Activated CD8-positive, alpha-beta memory T cell treated with anti-CD3 and anti-CD28 coated beads, Interleukin-2, amount 50 U/mL, for 1 hour (primary cell): ENCODE measurements around the gene SLC9A9.
"Not testable (repeated sequence)": the region's sequence is repeated elsewhere in the genome, so short reads cannot be mapped to it uniquely, and the experiment has no call there.

Source experiments
- DNase-seq: peaks from one replicate; pipeline ENCODE4 v3.0.0-alpha.2; 2020; ENCODE audit errors: extremely low read depth

SLC9A9 gene

DNA sequence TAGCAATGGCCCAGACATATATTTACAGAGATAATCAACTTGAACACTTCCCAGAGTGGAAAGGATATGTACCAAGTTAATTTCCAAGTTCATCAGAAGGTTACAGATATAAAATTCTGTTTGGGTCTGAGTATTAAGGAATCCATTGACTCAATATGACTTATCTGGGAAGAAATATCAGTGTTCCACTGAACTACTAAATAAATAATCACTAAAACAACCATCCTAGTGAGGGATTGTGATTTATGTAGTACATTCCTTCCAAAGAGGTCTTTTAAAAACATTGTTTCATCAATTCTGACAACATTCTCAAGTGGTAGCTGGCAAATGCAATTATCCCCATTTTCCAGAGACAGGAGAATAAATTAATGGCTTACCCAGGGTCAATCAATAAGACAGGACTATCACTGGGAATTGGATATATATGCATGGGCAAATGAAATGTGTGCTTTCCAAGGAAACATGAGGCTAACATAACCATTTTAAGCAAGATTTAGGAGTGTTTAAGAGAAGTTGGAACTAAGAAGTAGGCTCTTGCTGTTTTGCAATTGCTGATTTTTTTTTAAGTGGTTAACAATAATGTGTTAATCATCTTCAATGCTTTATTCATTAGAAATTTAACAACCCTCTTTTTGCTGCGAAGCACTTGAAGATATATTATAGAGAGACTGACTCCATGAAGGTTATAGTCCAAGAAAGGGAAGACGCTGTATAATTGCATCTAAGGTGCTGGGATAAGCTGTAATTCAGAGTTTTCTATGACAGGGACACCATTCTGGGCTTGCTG is 37.9 kb downstream of the SLC9A9 start:
- no peak for DNase-seq

DNA sequence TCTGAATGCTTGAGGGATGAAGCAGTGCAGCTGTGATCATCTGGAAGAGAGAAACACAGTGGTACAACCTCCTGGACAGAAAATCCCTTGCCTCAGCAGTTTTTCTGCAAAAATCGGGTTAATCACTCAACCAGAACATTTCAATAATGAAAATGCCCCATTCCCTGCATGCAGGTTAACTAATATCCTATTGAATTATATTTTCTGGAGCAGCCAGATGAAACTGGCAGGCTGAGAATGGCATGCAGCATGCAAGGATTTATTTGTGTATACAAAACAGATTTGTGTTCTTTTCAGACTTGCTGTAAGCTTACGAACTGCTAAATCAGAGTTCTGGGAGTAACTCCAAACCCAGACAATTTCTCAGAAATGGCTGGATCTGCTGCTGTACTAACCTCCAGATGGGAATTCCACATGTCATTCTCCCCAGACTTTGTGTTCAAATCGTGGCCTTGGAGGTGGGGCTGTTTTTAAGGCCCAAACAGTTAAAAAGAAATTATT is 39.1 kb downstream of the SLC9A9 start:
- no peak for DNase-seq

DNA sequence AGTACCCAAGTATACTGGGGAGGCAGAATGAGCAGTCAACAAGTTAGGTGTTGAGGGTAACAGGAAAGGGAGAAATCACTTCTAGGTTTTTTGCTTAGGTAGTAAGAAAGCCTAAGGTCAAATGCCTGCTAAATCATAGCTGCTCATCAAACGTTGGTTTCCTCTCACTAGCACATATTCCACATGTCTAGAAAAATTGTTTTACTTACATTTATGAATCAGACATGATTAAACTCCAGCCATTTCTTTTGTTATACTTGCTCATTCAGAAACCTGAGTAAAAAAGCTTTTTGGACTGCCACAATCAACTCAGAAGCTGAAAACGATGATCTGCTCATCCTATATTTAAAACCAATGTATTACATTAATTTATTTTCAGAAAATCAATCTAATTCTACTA is 40.2 kb downstream of the SLC9A9 start:
- no peak for DNase-seq

DNA sequence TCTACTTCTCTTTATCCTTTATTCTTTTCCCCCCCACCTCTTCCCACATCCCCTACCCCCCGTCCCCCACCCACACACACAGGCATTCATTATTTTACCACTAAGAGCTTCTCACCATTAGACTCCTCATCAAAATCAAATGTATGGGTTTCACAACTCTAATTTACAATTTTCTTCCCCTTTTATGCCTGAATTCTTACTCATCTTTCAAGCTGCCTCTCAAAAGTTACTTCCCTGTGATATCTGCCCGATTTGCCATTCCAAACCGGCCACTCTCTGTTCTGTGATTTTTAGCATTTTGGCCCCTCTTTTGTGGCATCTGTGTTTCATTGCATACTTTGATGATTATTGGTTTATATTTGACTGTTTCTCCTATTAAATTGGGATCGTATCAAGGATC is 42.2 kb downstream of the SLC9A9 start:
- no peak for DNase-seq

DNA sequence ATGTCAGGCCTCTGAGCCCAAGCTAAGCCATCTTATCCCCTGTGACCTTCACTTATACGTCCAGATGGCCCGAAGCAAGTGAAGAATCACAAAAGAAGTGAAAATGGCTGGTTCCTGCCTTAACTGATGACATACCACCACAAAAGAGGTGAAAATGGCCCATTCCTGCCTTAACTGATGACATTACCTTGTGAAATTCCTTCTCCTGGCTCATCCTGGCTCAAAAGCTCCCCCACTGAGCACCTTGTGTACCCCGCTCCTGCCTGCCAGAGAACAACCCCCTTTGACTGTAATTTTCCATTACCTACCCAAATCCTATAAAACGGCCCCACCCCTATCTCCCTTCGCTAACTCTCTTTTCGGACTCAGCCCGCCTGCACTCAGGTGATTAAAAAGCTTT is 42.8 kb downstream of the SLC9A9 start:
- not testable (repeated sequence) for DNase-seq

DNA sequence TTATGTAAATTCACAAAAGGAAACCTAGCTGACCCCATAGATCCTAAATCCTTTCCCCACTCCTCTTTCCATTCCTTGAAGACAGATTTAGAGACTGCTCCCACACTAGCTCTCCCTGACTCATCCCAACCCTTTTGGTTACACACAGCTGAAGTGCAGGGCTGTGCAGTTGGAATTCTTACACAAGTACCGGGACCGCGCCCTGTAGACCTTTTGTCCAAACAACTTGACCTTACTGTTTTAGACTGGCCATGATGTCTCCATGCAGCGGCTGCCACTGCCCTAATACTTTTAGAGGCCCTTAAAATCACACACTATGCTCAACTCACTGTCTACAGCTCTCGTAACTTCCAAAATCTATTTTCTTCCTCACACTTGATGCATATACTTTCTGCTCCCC is 47.2 kb downstream of the SLC9A9 start:
- not testable (repeated sequence) for DNase-seq

DNA sequence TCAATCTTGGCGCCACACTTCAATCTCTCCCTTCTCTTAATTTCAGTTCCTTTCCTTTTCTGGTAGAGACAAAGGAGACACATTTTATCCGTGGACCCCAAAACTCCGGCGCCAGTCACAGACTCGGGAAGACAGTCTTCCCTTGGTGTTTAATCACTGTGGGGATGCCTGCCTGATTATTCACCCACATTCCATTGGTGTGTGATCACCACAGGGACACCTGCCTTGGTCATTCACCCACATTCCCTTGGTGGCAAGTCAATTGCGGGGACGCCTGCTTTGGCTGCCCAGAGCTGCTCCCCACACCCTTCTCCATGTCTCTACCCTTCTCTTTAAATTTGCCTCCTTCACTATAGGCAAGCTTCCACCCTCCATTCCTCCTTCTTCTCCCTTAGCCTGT is 50.1 kb downstream of the SLC9A9 start:
- DNase-seq = not testable (repeated sequence)

DNA sequence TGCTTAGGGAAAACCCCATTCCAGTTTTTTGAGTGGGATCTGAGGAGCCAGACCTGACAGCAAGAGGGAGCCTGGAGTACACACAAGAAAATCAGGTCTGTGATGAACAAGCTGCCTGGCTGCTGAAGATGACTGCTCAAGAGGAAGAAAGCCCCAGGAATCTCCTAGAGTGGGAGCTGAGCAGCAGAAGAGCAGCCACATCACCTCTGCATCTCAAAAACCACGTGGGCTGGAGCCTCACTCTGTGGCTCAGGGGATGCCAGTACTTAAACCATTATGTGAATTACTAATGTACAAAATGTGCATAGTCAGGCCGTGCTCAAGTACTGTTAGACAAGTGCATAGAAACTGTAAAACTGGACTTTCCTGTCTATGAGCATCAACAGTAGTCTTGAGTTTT is 52.4 kb downstream of the SLC9A9 start:
- DNase-seq = no peak

DNA sequence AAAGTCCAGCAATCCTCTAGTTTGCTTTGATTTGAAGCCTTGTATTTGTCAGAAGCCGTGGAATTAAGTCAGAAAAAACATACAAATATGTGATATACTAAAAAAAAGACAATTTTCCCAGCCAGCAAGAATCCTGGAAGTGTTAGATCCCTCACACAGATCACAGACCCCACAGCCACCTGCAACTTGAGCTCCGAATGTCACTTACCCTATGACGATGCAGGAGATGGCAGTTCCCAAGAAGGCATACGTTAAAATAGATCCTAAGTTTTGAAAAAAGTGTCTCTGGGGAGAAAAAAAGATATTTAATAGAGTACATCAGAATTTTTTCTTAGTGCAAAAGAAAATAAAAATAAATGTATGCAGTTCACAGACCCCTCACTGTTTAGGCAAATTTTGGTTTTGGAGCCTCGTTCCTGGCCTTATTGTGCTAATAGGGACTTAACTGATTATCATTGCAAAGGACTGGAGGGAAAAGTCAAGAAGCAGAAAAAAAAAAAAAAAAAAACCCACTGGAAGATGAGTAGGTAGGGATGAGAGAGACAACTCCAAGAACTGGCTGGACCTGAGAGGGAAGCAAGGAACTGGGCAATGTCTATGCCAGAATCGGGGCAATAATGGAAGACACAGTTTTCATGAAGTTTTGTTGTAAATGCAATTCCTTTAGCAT is 53.3 kb downstream of the SLC9A9 start:
- no peak for DNase-seq

DNA sequence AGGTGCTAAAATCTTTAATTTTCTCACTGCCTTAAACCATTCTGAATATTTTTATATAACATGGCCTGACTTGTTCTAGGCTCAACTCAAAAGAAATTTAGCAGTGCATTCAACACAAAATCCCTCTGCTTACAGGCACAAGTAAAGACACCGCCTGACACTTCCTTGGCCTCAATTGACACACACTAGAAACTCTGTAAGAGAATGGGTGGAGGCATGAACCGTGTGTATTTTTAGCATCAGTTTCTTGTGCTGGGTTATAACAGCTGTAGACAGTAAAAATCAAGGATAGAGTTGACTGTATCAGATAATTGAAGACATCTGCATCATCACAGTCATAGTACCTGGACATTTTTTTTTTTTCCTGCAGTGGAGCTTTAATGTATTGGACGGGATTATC is 54.3 kb downstream of the SLC9A9 start:
- no peak for DNase-seq

DNA sequence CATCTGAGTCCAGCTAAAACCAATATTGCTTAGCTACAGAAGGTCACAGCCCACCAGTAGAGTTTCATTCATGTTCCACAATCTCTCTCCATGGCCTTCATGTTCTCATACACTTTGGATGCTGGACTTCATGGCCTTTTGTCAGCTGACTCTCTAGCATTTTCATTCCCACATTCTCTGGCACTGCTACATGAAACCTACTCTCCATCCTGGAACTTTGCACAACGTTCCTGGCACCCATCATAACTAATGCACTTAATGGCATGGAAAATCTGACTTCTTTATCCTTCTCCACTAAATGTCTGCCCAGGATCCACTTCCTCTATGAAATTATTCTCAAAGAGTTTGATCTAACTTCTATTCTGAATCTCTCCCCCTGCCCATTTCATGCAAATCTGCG is 56.9 kb downstream of the SLC9A9 start:
- DNase-seq = no peak

DNA sequence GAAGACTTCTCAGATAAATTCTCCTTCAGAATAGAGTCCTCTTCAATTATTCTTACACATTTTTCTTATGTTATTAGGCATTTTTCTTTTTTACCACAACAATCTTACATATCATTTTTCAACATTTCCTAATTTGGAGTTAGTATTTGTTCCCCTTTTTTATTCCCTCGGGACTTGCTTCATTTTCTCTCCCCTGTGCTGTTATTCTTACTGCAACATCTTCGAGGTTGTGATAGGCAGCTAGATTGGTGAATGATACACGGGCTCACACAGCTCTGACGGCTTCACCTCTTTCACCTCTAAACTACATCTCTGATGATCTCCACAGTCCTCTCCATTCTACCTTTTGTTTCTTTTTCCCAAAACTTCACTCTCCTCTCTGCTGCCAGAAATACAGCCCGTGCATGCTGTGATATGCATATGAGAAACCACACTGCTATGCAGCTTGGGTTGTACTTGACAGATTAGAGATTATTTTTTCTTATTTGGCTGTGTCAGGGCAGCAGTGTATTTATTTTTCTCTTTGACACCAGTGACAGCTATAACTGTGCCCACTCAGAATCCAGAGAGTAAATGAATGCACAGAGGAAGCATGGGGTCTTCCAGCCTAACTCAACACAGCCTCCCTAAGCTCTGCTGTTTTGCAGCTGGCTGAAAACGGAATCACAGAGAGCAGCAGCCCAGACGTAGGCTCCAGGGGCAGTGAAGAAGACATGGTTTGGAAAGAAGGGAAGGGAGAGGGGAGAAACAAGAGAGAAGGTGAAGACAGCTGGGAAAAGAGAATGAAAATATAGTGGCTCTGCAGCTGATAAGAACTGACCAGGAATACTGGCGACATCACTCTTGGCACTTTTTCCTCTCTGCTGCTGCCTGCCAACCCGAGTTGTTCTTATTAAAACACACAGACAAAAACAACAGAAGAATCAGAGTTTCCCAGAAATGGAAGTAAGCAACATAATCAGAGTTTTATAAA is 61.8 kb downstream of the SLC9A9 start:
- DNase-seq = no peak

DNA sequence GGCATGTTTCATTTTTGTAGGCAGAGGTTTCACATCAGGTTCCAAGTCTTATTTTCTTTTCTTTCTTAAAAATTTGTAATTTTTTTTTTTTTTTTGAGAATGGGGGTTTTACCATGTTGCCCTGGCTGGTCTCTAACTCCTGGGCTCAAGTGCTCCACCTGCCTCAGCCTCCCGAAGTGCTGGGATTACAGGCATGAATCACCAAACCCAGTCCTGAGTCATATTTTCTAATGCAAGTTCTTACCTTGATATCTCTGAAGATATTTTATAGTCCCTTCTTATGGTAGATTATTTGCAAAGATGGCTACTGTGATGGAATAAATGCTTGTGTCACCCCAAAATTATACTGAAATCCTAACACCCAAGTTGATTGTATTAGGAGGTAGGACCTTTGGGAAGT is 63.8 kb downstream of the SLC9A9 start:
- no peak for DNase-seq

DNA sequence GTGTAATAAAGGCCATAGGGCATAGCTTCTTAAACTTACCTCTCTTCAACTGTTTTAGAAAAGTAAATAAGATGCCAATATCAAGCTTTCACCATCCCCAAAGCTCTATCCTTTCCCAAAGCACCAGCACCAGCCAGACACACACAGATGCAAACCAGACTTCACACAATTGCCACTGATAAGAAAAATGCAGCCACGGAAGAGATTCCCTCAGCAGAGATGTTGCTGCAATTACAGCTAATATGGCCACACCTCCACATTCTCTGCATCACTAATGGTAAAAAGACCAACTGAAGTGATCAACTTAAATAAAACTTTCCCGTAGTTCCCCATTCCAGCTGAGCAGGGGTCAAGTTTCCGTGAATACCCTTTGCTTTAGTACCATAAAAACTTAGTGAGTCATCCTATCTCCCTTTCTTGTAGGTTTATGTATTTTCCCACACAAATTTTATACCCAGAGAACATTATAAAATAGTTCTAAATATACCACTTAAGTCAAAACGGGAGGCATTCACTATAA is 64.4 kb downstream of the SLC9A9 start:
- no peak for DNase-seq

DNA sequence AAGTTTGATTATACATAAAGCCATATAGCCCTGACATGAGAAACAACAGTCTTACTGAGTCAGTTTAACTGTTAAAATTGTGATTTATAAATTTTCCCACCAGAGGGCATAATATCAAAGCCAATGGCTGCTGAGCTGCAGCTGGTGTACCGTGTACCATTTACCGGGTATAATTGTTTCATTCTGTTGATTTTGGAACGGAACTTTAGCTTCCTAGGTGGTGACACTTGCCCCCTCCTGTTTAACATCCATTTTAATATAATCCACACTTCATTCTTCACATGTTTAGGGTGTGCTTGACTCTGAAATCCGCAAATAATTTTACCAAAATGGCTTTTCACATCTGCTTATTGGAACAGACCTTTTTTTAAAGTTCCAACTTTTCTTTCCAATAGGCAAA is 72.8 kb downstream of the SLC9A9 start:
- DNase-seq = no peak

DNA sequence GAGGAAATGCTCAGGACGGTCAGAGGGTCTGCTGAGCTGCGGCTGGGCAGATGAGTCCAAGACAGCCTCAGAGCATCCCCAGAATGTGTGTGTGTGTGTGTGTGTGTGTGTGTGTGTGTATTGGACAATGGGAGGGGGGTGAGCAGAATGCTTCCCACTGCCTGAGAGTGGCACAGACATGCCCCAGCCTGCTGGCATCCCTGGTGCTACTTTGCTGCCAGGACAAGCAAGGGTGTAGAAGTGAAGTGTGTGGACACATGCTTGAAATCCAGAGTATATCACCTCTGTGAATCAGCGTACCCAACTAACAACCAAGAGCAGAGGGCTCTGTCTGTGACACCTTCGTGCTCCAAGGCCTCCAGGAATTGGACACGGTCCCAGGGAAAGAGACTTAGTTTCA is 76.3 kb downstream of the SLC9A9 start:
- no peak for DNase-seq

DNA sequence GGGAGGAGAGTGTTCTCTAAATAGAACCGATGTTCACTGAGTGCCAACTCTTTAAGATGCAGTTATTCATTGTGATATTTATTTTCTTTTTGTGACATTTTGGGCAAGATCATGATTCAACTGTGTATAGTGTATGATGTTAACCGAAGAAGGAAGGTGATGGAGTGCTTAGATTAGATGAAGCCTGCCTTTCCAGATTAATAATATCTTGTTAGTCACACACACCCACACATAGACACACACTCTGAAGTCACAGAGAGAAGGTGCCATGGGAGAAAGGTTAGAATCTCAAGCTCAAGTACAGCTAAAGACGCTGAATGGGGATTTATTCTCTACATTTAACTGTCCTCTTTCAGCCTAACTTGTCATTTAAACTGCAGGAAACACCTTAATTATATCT is 77.0 kb downstream of the SLC9A9 start:
- DNase-seq = no peak

DNA sequence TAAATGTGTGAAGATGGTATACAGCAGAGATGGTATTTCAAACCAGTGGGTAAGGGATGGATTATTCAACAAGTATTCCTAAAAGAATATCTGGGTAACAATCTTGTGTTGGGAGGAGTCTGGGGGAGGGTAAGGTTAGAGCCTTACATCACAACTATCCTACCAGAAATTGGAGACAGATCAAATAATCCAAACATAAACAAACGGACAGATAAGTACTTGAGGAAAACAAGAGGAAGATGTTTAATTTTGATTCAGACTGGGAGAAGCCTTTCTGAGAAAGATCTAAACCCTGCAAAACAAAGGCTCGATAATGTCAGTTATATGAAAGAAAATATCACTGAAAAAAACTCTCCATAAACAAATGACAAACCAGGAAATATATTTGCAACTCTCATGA is 77.9 kb downstream of the SLC9A9 start:
- no peak for DNase-seq

DNA sequence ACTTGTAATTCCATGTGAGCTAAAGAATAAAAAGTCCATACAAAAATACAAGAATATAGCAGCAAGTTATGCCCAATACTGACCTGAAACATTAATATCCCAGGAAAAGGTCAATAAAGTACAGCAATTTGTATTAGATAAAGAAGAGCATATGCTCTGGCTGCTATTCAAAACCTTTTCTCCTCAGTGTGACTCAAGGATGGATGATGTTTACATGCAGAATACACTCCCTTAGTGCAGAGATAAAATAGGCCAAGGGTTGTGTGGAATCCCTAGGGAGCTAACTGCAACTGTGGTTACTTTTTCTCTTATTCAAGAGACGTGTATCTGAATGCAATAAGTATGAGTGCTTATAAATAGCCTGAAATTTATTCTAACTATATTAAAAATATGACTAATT is 78.7 kb downstream of the SLC9A9 start:
- DNase-seq = no peak

DNA sequence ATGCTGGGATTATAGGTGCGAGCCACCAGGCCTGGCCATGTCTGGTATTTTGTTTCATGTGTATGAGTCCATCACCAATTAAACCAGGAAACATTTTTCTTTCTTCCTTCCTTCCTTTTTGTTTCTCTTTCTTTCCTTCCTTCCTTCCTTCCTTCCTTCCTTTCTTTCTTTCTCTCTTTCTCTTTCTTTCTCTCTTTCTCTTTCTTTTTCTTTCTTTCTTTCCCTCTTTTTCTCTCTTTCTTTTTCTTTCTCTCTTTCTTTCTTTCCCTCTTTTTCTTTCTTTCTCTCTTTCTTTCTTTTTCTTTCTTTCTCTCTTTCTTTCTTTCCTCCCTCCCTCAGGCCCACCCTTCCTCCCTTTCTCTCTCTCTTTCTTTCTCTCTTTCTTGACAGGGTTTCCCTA is 83.4 kb downstream of the SLC9A9 start:
- DNase-seq = no peak

DNA sequence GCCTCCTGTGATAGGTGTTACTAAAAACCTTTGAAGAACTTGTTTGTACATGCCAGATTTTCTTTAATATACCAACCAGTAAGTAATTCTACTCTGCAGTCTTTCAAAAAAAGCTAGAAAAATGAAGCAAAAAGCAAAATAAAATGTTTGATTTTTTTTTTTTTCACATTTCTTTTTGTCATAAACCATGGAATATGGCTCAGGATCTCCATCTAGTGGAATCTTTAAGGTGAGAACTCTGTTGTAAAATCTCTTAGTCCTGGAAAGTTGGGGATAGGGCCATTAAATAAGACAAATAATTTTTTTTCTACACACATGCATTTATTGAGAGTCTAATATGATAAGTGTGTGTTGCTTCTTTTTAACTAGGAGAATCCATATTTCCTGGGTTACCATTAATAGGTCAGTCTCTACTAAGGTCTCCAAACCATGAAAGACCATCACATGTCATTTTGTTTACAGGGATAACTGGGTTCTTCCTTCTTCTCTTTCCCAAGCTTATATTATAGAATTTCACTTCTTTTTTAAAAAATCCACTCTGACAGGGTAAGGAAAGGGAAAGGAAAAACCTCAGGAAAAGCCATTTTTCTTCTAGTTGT is 84.6 kb downstream of the SLC9A9 start:
- DNase-seq = no peak

DNA sequence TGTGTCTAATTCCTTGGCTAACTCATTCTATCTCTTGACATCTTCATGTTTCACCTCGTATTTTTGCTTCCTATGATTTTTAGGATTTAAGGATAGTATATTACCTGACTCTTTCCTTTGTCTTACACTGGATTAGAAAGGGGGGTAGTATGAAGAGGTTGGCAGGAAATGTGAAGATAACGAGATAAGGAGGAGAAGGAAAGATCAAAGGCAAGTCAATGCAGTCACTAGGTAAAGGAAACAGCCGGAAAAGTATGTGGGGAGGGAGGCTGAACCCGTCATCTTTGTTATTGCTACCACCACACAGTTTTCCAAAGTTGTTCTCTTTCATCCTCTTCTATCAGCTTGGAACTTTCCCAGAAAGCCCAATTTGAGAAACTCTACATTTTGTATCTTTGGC is 90.6 kb downstream of the SLC9A9 start:
- DNase-seq = no peak
